GM18502 (cell line): Measurements from ENCODE around the gene ME3.

Experiments
- ATAC-seq: cut with Tn5 transposase; IDR thresholded peaks from one replicate; pipeline ENCODE4 v1.9.1; 2021; ENCODE audit warnings: mild to moderate bottlenecking; ENCODE audit not compliant: unreplicated experiment, poor library complexity

The ME3 gene

GRCh38 chr11:86693518-86693917 is 21.1 kb upstream of the ME3 start:
- ATAC-seq, result no peak

GRCh38 chr11:86692746-86693145 is 20.3 kb upstream of the ME3 start:
- no peak for ATAC-seq

GRCh38 chr11:86692317-86692716 is 19.9 kb upstream of the ME3 start:
- ATAC-seq, result no peak

GRCh38 chr11:86688398-86689179 is 16.2 kb upstream of the ME3 start:
- peak; percentile 82 for ATAC-seq

GRCh38 chr11:86687185-86687778 is 14.9 kb upstream of the ME3 start:
- no peak for ATAC-seq

GRCh38 chr11:86686531-86686930 is 14.1 kb upstream of the ME3 start:
- no peak for ATAC-seq

GRCh38 chr11:86681483-86681756 is 9.0 kb upstream of the ME3 start:
- no peak for ATAC-seq

GRCh38 chr11:86680716-86681482 is 8.5 kb upstream of the ME3 start:
- no peak for ATAC-seq

GRCh38 chr11:86678823-86679222 is 6.4 kb upstream of the ME3 start:
- ATAC-seq, result no peak

- ATAC-seq, result no peak
These were observed 5.9 kb upstream of the ME3 start for GRCh38 chr11:86678296-86678695.

- ATAC-seq, result no peak
These were observed 4.2 kb upstream of the ME3 start for GRCh38 chr11:86676533-86677154.

- ATAC-seq, result no peak
These were observed 3.6 kb upstream of the ME3 start for GRCh38 chr11:86676010-86676409.

- no peak for ATAC-seq
These were observed 2.6 kb upstream of the ME3 start for GRCh38 chr11:86675017-86675416.

- ATAC-seq, result no peak
These were observed 1.7 kb upstream of the ME3 start for GRCh38 chr11:86673872-86674750.

- ATAC-seq, result no peak
These were observed 833 bp upstream of the ME3 start for GRCh38 chr11:86673055-86673843.

- peak; percentile 24 for ATAC-seq
These were observed 847 bp downstream of the ME3 start for GRCh38 chr11:86671531-86672006.

GRCh38 chr11:86670911-86671310 is 1.5 kb downstream of the ME3 start:
- ATAC-seq, result no peak

- no peak for ATAC-seq
These were observed 2.2 kb downstream of the ME3 start for GRCh38 chr11:86670181-86670580.

GRCh38 chr11:86669424-86669823 is 3.0 kb downstream of the ME3 start:
- ATAC-seq, result no peak
